Measurements from ENCODE around the gene LTBP1. TPM values are rescaled to one million over a fixed set of nuclear protein-coding genes. Genes with fewer than 3 reads are reported as not detected.

LTBP1 gene
- total and polyA plus RNA-seq, 10 of the 15 experiments (the other 5 are each of a cell fraction or from before 2014, with no cell fraction given), result 0.01 to 0.28 (median 0.12) TPM; not detected in 2

DNA sequence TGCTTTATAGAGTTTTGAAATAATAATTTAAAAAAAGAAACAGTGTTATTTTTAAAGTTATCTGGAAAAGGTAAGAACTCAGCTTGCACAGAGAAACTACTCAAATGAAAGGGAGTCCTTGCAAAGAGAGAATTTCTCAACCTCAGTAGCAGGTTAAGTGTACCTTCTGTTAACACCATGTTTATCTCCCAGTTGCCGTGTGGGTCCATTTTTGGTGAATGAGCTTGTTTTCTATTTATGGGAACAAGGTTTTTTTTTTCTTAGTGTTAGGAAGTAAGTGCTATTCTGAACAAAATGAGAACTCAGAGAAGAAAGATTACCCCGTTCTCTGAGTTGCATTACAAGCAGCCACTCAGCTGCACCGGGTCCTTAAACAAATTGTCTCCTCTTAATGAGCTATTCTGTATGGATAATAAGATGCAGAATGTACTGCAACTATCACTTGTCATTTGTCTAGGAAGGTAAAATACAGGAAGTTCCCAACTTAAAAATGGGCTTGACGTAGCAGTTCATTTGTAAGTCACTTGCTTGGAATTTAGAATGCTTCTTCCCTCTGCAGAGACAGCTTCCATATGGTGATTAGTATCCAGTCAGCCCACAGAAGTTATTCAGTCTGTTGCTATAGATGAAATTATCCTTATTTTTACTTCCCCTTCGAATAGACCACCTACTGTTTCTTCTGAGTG, 74.9 kb downstream of the LTBP1 start (continued):
- TF ChIP-seq, protein P1, sequence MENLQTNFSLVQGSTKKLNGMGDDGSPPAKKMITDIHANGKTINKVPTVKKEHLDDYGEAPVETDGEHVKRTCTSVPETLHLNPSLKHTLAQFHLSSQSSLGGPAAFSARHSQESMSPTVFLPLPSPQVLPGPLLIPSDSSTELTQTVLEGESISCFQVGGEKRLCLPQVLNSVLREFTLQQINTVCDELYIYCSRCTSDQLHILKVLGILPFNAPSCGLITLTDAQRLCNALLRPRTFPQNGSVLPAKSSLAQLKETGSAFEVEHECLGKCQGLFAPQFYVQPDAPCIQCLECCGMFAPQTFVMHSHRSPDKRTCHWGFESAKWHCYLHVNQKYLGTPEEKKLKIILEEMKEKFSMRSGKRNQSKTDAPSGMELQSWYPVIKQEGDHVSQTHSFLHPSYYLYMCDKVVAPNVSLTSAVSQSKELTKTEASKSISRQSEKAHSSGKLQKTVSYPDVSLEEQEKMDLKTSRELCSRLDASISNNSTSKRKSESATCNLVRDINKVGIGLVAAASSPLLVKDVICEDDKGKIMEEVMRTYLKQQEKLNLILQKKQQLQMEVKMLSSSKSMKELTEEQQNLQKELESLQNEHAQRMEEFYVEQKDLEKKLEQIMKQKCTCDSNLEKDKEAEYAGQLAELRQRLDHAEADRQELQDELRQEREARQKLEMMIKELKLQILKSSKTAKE (IDR thresholded peaks at IDR 0.05; ENCODE audit: low read depth, poor library complexity, severe bottlenecking), result no peak
- TF ChIP-seq FOXM1 (IDR thresholded peaks at IDR 0.05; ENCODE audit: low read depth, low read length) (no peak), CTCF (IDR thresholded peaks at IDR 0.05 in 2 of 3, conservative IDR thresholded peaks at IDR 0.05 in 1 of 3; ENCODE audit: control insufficient read depth in 2 of 3, extremely low read depth in 1 of 3, insufficient read depth in 1 of 3, low read depth in 3 of 3, low read length in 3 of 3) (no peak), ZSCAN29 (IDR thresholded peaks at IDR 0.05) (no peak), TAF1 (IDR thresholded peaks at IDR 0.05; ENCODE audit: borderline replicate concordance, low read depth, low read length) (no peak), STAT3 (IDR thresholded peaks at IDR 0.05; ENCODE audit: low read depth, low read length) (no peak), FOXK2 (IDR thresholded peaks at IDR 0.05) (no peak), CREM (IDR thresholded peaks at IDR 0.05; ENCODE audit: low read depth) (no peak)

Data from GM12878 (cell line).